ENCODE data around the gene ABCC5. TPM values are rescaled to one million over a fixed set of nuclear protein-coding genes. Genes with fewer than 3 reads are reported as not detected.

Gene ABCC5
- total RNA-seq, 1 donor: 23.3 TPM

- H3K4me3 ChIP-seq (ENCODE audit: low read depth, low read length): no peak overlapping the region
- no peak for TF ChIP-seq CTCF (IDR thresholded peaks at IDR 0.05; ENCODE audit: insufficient read depth, low read depth, low read length)
- DNase-seq (ENCODE audit: low read depth): no peak
These were observed 131.9 kb downstream of the ABCC5 start for GRCh38 chr3:183885766-183886165.

GRCh38 chr3:183884427-183885296 is 133.0 kb downstream of the ABCC5 start, which contains the start of gene PARL:
Gene PARL, minus strand, starts transcription at chr3:183884880. Its CDS starts 34 bp downstream, at chr3:183884846.
- H3K4me3 ChIP-seq (ENCODE audit: low read depth, low read length): peak within 1 kb of the TSS; percentile 96
- TF ChIP-seq CTCF (IDR thresholded peaks at IDR 0.05; ENCODE audit: insufficient read depth, low read depth, low read length): peak; percentile 86
- DNase-seq (ENCODE audit: low read depth): peak; percentile 86

GRCh38 chr3:183884097-183884426 is 133.6 kb downstream of the ABCC5 start:
- TF ChIP-seq CTCF (IDR thresholded peaks at IDR 0.05; ENCODE audit: insufficient read depth, low read depth, low read length): no peak
- peak overlapping the region; percentile 96 for H3K4me3 ChIP-seq (ENCODE audit: low read depth, low read length)
- peak; percentile 38 for DNase-seq (ENCODE audit: low read depth)

DNA sequence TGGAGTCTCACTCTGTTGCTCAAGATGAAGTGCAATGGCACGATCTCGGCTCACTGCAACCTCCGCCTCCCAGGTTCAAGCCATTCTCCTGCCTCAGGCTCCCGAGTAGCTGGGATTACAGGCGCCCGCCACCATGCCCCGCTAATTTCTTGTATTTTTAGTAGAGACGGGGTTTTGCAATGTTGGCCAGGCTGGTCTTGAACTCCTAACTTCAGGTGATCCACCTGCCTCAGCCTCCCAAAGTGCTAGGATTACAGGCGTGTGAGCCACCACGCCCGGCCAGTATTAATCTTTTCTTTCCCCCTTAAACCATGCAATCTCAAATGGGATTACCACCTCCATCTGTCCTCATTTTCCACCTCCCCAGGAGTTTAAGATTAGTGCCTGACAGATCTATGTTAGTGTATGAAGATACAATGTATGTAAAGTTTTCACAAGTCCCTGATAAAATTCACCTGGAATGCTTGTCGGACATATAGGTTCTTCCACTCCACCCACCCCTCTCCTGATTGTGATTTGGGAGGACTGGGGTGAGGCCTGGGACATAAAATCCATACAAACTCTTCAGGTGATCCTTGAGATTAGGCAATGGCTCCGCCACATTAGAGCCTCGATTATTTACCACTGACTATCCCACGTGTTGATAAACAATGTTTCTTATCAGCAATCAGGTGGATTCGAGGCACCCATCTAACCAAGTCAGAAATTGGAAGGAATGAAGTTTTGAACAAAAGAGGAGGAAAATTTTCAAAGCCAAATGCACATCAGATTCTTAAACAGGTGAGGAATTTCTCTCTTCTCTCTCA is 134.2 kb downstream of the ABCC5 start:
- peak overlapping the region; percentile 96 for H3K4me3 ChIP-seq (ENCODE audit: low read depth, low read length)
- no peak for DNase-seq (ENCODE audit: low read depth)
- TF ChIP-seq CTCF (IDR thresholded peaks at IDR 0.05; ENCODE audit: insufficient read depth, low read depth, low read length): no peak

GRCh38 chr3:183880121-183880520 is 137.6 kb downstream of the ABCC5 start:
- no peak for DNase-seq (ENCODE audit: low read depth)
- TF ChIP-seq CTCF (IDR thresholded peaks at IDR 0.05; ENCODE audit: insufficient read depth, low read depth, low read length): no peak
- H3K4me3 ChIP-seq (ENCODE audit: low read depth, low read length): no peak overlapping the region

- no peak for DNase-seq (ENCODE audit: low read depth)
- no peak for TF ChIP-seq CTCF (IDR thresholded peaks at IDR 0.05; ENCODE audit: insufficient read depth, low read depth, low read length)
- no peak overlapping the region for H3K4me3 ChIP-seq (ENCODE audit: low read depth, low read length)
These were observed 138.4 kb downstream of the ABCC5 start for GRCh38 chr3:183879243-183879642.

Measured in fibroblast of villous mesenchyme (primary cell).